Measurements from ENCODE around the gene DLGAP1.

Gene DLGAP1

GRCh38 chr18:4241090-4241617, 214.0 kb downstream of the DLGAP1 start:
- no peak for DNase-seq (ENCODE audit: low spot score)

GRCh38 chr18:4238966-4239365, 216.1 kb downstream of the DLGAP1 start:
- no peak for DNase-seq (ENCODE audit: low spot score)

DNA sequence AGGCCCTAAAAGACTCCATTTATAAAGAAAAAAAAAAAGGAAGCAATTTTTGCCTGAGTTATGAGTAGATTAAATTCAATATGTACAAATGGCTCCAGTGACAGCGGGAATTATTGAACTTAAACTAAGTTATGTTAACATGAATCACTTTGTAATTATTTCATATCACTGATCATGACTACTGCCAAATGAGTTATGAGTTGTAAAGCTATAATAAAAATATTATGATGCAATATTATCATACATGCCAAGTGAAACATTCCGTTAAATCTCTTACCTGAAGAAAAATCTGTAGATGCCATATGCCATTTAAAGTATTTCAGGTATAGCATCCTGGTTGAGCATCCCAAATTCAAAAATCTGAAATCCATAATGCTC, 217.5 kb downstream of the DLGAP1 start:
- DNase-seq (ENCODE audit: low spot score): no peak

DNA sequence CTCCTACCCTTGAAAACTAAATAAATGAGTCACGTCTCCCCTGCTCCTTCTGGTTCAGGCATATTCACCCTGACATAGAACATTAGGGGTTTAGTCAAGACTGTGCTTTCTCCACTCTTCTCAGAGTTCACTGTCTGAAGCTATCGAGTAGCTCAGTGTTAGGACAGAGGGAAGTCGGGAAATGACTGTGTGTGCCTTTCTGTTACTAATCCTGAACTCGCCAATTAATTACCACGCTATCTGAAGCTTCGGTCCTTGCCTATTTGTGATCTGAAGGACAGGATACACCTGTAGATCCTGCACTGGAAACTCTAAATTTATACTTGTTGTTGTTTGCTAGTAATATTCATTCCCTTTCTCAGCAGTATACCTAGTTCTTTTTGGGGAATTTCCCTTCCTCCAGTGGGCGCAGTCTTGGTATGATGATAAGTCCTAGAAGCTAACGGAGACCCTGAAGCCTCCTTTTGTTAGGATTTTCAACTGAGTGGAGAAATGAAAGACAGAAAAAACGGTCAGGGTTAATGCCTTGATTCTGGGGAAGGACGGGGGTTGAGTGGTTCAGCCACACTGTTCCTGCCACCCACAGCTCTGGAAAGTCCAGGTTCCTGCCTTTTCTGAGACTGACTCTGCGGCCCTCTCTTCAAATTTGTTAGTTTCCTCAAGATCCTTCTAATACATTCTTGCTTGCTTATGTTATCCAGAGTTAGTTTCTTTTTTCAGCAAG, 218.0 kb downstream of the DLGAP1 start:
- DNase-seq (ENCODE audit: low spot score): no peak

- DNase-seq (ENCODE audit: low spot score): no peak
Observed at GRCh38 chr18:4233468-4233867, 221.6 kb downstream of the DLGAP1 start.

GRCh38 chr18:4232656-4233055, 222.5 kb downstream of the DLGAP1 start:
- DNase-seq (ENCODE audit: low spot score): no peak

DNA sequence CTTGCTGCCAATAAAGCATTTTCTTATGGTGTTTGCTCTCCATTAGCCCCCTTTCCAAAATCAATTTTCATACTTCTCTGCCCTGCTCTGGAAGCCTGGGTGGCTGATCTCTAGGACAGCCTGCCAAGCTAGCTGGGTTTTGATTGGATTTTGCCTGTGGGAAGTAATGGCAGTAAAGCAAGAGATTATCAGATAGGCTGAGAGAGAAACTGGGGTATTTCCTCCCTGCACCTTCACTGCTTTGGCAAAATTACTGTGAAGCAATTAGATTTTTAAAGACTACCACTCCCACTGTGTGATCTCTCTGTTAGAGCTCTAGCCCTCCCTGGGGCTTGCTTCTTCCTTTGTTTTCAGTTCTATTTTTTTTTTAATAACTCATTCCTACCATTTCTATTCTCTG, 223.8 kb downstream of the DLGAP1 start:
- no peak for DNase-seq (ENCODE audit: low spot score)

- DNase-seq (ENCODE audit: low spot score): no peak
Observed at GRCh38 chr18:4230450-4231168, 224.5 kb downstream of the DLGAP1 start.

GRCh38 chr18:4224031-4224704, 230.9 kb downstream of the DLGAP1 start:
- no peak for DNase-seq (ENCODE audit: low spot score)

DNA sequence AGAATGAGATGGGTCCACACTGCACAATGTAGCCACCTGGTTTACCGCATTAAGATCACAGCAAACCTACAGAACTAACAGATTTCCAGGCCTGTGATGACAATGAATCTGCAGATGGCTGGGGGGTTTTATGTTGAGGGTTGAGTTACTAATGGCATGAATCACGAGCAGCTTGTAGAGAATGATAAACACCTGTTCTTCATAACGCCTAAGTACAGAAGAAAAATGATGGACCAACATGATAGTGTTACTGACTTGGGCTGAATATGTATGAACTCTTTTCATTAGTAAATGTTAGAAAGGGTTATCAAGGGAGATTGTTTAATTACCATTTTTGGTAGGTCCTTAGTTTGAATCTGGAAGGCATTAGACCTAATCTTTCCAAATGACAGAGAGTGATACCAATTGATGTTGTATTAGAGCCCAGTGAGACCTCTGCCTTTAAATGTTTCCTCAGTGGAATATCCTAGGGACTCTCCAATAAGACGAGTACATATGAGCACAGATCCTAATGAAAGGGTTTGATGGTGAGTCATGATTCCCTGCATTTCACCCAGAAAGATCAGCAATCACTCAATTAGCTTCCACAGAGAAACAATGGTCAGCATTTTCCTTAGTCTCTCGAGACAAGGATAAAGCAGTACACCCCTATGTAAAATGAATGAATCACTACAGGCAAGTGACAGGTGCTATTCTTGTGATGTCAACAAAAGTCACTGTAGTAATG, 243.8 kb downstream of the DLGAP1 start:
- DNase-seq (ENCODE audit: low spot score): no peak

DNA sequence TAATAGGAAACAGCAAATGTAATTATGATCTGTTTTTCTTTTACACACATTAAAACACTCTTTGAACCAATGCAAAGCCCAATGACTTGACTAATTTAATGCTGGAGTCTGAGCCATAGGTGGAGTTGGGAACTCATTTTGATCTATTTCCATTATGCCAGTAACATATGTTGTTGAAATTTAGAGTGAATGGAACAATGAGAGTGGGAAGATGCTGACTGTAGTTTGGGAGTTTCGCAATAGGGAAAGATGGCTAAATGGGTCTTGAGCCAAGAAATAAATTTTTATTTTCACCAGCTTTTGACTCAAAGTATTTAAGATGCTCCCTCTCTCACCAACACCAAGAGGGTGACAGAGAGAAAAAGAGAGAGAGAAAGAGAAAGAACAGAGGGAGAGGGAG, 246.7 kb downstream of the DLGAP1 start:
- DNase-seq (ENCODE audit: low spot score): no peak

DNA sequence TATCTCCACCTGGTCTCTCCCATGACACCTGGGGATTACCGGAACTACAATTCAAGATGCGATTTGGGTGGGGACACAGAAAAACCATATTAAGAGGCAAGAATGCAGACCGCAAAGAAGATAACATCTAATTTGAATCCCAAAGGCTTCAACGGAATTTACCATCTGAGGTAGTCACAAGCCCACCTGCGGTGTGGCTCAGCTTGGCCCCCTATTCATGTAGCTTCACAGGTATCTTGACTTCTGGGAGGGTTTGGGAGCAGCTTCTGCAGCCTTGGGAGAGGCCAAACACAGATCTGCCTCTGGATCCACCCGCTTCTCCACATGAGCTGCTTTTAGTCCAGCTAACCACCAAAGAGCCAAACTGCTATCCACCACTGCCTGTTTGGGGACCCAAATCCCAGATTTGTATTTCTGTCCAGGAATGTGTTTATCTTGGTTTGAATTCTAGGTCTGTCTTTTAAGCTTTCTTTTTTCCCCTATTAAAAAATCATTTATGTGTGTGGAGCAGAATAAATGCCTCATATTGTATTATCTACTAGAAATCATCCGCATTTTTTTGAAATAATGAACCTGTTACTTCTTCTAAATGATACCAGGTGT, 247.6 kb downstream of the DLGAP1 start:
- DNase-seq (ENCODE audit: low spot score): no peak

DNA sequence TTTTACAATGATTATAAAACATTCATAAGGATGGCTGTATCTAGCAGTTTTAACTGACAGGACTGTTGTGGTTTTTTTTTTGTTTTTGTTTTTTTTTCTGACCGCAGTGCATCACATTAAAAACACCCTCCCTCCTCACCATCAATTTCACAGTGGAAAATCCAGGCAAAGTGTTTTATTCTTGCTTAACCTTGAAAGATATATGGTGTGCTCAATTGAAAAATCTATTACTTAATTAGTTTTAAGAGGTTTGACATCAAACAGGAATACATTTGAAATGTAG, 250.7 kb downstream of the DLGAP1 start:
- no peak for DNase-seq (ENCODE audit: low spot score)

DNA sequence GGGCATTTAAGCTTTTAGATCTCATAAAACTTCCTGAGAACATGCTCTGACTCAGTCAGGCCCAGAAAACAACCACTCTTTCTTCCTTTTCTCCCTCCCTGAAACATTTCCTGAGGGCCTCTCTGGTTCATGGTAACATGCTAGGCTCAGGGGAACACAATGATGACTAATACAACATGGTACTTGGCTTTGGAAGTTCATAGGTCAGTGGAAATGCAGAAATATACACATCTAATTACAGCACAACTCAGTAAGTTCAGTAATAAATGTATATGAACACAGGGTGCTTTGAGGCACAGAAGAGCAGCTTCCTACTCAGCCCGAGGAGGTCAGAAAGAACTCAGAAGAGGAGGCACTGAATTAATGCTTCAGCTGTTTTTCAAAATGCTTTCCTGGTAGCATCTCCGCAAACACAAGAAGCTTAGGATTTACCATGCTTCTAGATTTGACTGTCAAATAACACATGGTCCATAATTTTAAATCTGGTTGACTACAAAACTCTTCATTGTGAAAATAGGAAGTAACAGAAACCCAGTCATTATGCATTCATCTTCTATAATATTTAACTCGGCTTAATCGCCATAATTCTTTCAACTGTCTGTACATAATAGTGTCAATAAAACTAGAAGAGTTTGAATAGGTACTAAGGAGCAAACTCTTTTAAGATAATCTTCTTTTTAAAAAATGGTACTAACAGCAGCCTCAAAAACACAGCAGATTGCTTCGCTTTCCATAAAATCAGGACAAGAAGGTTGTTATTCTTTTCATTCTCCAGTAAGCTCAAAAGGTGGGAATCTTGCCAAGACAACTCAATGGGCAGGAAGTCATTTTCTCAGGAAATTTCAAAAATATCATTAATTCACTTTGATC, 251.3 kb downstream of the DLGAP1 start:
- no peak for DNase-seq (ENCODE audit: low spot score)

DNA sequence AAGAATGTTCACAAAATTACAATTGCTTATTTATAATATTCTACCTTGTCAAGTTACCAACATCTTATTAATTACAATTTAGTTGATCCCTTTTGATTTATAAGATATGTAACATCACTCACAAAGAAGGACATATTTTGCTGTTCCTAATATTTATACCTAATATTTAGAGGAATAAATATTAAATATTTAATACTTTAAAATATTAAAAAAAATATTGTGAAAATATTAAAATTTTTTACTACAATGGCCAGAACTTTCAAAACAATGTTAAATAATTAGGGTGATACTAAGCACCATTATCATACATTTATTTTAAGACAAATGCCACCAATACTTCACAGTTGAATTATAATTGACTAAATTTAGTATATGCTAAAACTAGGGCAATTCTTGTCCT, 254.7 kb downstream of the DLGAP1 start:
- no peak for DNase-seq (ENCODE audit: low spot score)

- DNase-seq (ENCODE audit: low spot score): no peak
Observed at GRCh38 chr18:4198956-4199355, 256.2 kb downstream of the DLGAP1 start.

GRCh38 chr18:4196351-4196750, 258.8 kb downstream of the DLGAP1 start:
- no peak for DNase-seq (ENCODE audit: low spot score)

GRCh38 chr18:4193086-4193485, 262.0 kb downstream of the DLGAP1 start:
- DNase-seq (ENCODE audit: low spot score): no peak

GRCh38 chr18:4181882-4182568, 273.1 kb downstream of the DLGAP1 start:
- no peak for DNase-seq (ENCODE audit: low spot score)

- no peak for DNase-seq (ENCODE audit: low spot score)
Observed at GRCh38 chr18:4181086-4181485, 274.0 kb downstream of the DLGAP1 start.

All from AG08395 (cell line).